ENCODE measurements around the gene PKDREJ.

Gene PKDREJ

DNA sequence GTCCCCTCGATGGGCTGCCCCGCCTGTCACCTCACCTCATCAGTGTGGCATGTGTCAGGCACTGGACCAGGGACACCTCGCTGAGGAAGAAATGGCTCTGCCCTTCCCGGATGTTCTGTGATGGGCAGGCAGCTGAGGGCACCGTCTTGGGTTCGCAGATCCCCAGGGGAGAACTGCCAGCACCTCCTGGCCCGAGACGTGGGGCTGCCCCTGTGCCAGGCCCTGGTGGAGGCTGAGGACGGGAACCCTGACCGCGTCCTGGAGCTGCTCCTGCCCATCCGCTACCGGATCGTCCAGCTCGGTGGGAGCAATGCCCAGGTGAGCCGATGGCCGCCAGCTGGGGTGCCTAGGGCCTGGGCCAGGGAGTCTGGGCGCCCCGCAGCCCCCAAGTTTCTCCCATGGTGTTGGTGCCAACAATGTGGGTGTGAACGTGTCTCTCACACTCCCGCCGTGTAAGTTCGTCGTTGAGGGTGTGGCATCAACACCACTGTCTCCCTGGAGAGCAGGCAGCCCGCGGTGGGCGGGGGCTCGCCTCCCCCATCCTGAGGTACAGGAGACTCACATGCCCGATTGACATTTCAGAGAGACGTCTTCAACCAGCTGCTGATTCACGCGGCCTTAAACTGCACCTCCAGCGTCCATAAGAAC is 26.2 kb upstream of the PKDREJ start:
- DNase-seq (ENCODE audit: low read depth in 3 of 3, low spot score in 1 of 3) = no peak

DNA sequence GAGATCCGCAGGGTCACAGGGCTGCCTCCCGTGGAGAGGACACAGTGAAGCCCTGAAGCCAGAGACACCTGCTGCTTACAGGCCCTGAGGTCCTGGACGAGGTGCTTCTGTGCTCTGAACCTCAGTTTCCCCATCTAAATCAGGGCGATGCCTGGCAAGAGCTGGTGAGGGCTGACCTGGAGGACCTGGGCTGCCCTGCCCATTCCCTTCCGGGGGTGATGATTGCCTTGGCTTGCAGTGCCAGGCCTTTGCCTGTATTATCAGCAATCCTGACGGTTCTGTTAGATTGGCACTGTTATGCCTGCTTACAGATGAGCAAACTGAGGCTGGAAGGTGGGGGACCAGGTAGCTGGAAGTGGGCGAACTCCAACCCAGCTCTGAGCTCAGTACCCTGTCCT is 25.7 kb upstream of the PKDREJ start:
- DNase-seq (ENCODE audit: low read depth in 3 of 3, low spot score in 1 of 3) = no peak

DNA sequence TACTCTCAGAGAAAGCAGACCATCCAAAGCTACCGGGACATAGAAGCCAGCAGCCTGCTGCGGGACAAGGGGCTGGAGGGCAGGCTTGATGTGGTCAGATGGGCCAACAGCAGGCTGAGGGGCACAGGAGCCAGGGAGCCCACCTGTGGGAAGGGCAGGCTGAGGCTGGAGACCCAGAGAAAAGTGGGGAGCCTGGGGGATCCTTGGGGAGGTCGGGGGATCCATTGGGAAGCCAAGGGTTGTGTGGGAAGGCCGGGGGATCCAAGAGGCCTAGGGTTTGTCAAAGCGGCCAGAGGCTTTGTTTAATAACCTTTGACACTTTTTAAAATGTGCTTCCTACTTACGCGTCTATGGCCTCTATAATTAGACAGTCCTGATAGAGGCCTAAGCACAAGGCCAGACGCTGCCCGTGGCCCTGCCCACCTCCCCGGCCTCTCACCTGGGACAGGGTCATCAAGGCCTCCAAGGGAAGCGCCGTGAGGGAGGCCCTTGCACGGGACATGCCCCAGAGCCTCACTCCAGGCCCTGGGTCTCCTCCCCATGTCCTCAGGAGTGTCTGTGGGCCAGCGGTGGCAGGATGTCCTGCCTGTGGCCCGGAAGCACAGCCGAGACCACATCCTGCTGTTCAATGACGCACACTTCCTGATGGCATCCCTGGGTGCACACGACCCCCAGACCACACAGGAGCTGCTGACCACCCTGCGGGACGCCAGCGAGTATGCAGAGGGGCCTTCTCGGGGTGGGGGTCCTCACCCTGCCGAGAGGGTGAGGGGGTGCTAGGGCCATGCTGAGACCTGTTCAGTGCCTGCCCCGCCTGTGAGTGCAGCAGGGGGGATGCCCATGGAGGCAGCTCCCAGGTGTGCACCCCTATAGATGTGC is 25.0 kb upstream of the PKDREJ start:
- DNase-seq (ENCODE audit: low read depth in 3 of 3, low spot score in 1 of 3) = no peak

DNA sequence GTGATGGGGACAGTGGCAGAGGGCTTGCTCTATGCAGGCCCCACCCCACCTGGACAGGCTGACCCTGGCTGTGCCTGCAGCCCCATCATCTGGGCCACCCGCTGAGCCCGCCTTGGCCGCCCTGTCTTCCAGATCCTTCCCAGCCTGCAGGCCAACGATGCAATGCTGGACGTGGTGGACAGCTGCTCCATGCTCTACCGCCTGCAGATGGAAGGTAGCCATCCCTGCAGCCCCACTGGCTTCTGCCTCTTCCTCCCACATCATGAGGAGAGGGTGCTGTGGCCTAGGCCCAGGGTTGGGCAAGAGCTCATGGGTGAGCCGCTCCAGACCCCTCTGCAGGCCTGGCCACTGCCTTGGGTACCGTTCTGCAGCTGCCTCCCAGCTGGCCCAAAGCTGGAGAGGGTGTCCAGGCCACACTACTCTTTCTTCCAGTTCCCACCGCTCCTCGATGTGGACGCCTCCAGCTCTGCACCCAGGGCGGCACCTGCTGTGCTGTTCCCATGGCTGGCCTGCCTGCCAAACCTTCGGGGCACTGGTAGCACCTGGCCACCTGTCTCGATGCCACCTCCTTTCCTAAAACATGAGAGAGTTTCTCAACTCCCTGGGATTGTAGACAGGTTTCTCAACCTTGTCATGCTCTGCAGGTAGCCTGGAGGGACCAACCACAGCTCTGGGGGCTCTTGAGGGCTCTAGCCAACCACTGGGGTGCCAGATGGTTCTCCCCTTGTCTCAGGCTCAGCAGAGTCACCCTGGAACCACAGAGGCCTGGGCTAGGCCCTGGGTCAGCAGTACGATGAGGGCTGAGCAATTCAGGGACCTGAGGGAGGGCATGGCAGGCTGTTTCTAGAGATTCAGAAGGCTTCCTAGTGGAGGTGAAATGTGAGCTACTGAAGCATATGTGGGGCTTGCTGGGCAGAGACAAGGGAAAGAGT is 24.1 kb upstream of the PKDREJ start:
- no peak for DNase-seq (ENCODE audit: low read depth in 3 of 3, low spot score in 1 of 3)

DNA sequence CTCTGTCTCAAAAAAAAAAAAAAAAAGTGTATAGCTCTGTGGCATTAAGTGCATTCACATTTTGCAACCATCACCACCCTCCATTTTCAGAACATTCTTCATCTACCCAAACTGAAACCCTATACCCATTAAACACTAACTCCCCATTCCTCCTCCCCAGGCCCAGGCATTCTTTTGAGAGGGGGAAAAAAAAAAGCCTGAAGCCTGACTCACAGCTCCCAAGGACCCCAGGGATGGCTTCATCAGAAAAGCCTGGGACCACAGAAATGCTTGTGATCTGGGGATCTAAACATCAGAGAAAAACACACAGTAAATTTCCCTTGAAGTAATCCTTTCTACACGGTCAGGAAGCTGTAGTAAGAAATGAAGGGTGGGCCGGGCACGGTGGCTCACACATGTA is 22.9 kb upstream of the PKDREJ start:
- DNase-seq (ENCODE audit: low read depth in 3 of 3, low spot score in 1 of 3) = no peak

DNA sequence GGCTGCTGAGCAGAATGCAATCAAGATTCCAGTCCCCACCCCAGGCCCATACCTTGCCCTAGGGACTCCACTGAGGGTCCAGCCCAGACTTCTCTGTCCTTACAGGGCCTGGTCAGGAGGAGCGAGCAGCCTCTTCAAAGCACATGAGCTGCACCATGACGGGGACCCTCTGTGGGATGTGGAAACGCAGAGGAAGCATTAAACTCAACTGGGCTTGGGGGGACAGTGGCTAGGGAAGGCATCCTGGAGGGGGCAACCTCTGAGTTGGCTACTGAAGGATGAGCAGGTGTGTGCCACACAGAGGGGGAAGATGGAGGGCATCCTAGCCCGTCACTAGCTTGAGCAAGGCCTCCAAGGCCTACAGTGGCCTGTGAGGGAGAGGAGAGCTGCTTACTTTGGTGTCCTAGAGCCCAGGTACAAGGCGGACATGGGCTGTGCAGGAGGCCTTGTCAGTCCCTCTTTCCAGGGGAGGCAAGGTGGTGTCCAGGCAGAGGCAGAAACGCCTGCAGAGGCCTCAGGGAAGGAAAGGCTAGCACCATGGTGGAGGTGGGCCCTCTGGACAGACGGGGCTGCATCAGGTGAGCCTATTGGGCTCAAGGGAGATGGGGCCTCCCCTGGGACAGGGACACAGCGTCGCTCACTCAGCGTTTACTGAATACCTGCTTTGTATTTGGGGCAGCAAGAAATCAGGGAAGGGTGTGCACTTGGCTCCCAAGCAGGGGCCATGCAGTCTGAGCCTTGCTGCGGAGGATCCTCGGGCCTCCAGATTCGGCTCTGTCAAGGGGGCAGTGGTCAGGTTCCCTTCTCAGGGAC is 18.9 kb upstream of the PKDREJ start:
- DNase-seq (ENCODE audit: low read depth in 3 of 3, low spot score in 1 of 3) = no peak

DNA sequence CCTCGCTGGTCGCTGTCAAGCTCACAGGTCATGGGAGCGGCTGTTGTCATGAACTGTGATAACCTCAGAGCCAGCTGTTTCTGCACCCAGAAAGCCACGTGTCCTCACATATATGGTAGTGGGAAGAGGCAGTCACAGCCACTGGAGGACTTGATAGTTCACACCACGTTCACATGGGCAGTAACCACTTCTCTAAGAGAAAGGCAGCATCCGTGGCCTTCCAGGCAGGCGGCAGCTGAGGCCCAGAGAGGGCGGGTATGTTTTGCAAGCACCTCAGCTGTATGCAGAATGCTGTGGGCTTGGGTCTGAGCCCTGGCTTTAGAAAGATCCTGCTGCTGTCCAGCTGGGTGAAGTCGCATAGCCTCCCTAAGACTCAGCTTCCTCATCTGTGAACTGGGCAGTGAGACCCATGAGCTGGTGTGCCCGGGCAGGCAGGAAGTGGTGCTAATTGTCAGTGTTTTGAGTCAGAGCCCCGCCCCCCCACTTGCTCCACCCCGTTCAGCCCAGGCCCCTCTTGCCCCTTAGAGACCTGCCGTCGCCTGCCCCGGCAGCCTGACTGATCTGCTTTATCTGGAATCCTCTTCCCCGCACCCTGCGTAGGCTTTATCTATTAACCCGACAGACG is 18.0 kb upstream of the PKDREJ start:
- DNase-seq (ENCODE audit: low read depth in 3 of 3, low spot score in 1 of 3) = no peak

DNA sequence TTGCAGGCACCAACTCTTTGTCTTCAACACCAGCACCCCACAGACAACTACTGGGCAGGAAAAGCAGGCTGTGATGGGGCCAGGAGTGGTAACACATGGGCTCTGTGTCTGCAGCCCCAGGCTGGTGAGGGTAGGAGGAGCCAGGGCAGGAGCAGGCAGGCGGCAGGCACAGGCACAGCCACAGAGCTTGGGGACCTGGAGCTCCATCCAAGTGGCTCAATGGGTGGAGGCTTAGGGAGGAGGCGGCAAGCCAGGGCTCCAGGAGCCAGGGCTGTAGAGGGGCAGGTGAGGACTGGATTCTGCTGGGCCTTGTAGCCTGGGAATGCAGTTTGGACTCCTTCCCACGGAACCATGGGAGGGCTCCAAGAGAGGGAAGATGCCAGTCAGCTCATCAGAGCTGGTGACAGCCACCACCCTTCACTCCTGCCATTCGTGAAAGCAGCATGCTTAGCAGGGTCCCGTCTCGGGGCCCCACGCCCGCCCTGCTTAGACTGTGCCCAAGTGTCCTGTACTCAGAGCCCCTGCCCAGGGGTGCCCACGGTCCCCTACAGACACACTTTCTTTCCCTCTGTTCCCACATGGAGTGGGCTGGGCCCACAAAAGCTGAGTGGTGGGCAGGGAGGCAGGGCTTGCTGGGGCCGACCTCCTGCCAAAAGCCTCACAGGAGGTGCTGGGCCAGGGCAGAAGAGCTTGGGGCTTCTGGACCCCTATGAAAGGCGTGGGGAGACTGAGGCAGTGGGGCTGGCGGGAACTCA is 17.1 kb upstream of the PKDREJ start:
- DNase-seq (ENCODE audit: low read depth in 3 of 3, low spot score in 1 of 3) = no peak

DNA sequence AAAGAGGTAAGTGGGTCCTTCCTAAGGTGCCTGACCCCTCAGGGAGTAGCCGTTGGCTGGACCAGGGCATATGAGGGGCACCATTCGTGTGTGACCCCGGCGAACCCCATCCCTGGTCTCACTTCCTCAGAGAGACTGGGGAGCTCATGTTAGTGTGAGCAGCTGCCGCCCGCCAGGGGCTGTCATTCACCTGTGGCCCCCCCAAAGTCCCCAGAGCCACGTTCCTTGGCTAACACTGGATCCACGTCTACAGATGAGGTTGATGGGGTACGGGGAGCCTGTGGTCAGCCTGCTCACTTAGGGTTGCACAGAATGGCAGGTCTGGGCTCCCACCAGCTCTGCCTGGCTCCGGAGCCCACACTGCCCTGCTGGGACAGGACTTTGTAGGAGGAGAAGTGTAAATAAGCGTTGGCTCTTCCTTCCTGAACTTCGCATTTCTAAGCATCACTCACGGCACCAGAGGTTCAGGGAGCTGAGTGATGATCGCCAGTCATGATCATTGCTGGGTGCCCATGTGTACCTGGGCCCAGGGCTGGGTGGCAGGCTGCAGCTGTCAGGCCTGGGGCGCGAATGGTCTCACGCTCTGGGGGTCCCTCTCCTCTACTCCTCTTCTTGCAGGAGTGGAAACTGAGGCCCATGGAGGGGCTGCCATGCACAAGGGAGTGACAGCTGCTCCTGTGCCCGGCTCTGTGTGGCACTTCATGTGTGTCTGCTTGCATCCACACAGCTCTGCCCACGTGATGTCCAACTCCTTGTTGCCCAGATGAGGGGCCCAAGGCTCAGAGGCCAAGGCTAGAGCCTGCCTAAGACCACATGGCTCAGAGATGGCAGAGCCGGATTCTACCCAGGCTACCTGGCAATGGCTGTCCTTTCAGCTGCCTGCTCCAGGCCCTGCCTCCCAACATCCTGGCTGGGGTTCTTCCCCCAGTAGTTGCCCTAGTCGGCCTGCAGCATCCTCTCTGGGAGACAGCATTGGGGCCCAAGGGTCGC is 15.8 kb upstream of the PKDREJ start:
- no peak for DNase-seq (ENCODE audit: low read depth in 3 of 3, low spot score in 1 of 3)

DNA sequence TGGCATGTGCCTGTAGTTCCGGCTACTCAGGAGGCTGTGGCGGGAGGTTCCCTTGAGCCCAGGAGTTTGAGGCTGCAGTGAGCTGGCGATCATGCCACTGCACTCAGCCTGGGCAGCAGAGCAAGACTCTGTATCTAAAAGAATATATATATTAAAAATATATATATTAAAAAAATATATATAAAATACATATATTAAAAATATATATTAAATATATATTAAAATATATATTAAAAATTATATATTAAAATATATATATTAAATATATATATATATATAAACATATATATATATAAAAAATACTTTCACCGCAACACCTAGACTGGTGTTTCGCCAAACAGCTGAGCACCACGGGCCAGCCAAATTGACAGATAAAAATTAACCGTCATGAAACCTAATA is 13.4 kb upstream of the PKDREJ start:
- DNase-seq (ENCODE audit: low read depth in 3 of 3, low spot score in 1 of 3) = no peak

DNA sequence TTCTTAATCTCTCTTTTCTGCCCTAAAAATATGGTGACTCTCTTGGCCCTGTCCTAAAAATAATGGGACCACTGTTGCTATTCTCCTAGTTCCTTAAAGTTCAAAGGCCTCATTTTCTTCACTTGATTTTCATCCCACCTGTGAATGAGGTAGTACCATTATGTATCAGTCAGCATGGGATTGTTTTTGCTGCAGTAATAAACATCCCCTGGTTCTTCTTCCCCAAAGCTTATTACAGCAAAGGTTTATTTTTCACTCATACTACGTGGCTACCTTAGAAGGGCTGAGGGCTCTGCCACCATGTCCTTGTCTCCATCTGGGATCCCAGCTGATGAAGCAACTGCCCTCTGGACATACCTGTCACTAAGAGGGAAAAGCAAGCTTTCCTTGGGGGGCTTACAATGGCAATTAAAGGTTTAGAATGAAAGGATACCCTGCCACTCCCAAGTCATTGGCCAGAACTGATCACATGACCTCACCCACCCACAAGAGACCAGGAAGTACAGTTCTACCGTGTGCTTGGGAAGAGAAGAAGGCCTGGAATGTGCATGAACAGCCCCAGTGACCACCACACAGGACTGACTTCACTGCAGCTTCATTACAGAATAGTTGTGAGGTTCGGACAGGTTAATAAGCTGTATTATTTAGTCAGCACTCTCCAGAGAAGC is 12.4 kb upstream of the PKDREJ start:
- DNase-seq (ENCODE audit: low read depth in 3 of 3, low spot score in 1 of 3) = no peak

DNA sequence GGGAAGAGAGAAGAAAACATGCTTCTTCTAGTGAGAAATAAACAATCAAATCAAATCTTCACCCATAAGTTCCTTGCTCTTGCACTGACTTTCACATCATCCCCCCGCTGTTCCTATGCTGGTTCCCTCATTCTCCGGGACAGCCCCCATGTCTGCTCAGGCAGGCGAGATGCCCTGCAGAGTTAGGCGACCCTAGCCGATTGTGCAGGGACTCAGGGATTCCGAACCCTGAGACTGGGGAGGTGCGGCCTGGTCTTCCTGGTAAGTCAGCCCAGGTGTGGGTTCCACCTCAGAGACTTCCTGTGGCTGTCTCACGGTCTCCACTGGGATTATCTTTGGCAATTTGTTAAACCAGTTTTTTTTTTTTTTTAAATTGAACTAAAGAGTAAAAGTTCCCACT is 11.2 kb upstream of the PKDREJ start:
- no peak for DNase-seq (ENCODE audit: low read depth in 3 of 3, low spot score in 1 of 3)

DNA sequence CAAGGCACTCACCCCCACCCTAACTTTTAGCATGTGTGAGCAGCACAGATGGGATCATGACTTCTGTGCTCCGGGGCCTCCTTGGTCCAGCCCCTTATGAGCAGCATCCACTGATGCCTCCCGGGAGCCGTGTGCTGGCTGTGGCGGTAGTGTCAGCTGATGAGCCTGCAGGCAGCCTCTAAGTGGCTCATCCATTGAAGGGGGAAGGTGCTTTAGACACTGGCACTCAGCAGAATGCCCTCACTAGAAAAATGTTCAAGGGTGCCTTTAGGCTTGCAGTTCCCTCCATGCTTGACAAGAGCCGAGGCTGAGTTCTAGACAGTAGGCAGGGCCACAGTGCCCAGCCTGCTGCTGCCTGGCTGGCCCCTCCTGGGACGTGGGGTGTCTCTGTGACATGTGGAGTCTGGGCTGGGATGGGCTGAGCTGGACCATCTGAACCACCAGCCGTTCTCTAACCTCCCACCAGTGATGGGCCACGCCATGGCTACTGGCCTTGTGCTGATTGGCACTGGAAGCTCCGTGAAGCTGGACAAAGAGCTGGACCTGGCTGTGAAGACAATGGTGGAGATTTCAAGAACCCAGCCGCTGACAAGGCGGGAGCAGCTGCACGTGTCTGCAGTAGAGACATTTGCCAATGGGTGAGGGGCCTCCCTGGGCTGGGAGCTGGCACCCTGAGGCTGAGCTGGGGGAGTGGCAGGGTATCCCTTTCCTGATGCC is 10.4 kb upstream of the PKDREJ start:
- DNase-seq (ENCODE audit: low read depth in 3 of 3, low spot score in 1 of 3) = no peak

DNA sequence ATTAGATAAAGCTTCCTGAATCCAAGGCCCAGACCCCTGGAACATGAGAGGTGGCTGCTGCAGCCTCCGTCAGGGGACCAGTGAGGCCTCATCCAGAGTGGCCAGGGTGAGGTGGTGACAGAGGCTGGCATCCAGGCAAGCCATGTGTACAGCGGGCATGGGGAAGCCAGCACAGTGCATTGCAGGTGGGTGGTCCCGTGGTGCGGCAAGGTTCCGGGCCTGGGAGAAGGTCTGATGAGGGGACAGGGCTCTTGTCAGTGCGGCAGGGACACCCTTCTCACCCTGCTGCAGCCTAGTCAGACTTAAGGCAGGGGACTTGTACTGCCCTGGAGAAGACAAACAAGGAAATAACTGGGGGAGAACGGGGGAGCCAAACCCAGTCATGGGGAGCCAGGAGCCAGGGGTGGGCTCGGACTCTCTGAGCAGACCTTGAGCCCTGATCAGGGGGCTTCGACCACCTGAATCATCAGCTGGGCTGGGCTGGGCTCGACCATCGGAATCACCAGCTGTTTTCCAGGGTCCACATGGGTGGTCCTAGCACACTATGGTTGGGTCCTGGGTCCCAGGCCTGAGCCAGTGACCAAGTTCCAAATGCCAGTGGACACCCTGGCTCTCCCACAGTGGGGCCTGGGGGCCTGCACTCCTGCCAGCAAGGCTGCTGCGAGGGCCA is 9.8 kb upstream of the PKDREJ start:
- DNase-seq (ENCODE audit: low read depth in 3 of 3, low spot score in 1 of 3) = no peak

DNA sequence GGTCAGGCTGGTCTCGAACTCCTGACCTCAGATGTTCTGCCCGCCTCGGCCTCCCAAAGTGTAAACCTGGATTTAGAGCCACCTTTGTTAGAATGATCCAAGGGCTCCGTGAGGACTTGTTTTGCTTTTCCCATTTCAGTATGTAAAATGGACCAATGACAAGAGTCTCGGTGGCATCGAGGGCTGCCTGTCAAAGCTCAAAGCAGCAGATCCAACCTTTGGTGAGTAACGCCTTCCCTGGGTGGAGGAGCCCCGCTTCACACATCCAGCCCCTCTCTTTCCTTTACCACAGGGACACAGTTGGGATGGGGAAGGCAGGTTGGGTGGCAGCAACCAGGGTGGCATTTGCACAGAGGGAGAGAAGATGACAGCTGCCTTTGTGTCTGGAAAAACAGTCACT is 9.1 kb upstream of the PKDREJ start:
- no peak for DNase-seq (ENCODE audit: low read depth in 3 of 3, low spot score in 1 of 3)

DNA sequence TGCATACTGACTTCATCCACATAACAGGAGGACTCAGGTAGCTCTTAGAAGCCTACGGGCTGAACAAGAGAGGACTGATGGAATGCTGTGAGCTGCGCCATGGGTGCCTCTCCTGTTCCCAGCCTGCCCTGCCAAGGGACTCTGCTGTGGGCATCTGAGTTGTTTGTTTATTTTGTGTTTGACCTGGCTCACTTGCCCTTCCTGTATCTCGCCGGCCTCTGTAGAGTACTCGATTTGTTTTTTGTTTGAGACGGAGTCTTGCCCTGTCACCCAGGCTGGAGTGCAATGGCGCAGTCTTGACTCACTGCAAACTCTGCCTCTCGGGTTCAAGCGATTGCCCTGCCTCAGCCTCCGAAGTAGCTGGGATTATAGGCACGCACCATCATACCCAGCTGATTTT is 6.4 kb upstream of the PKDREJ start:
- DNase-seq (ENCODE audit: low read depth in 3 of 3, low spot score in 1 of 3) = no peak

Data from stimulated activated CD4-positive, alpha-beta T cell treated with anti-CD3 and anti-CD28 coated beads, TNF-alpha, amount 100 ng/mL, for 1 hour (primary cell).